GM23338 (cell line): ENCODE measurements around the gene ANKRD34B. TPM values are rescaled to one million over a fixed set of nuclear protein-coding genes. Genes with fewer than 3 reads are reported as not detected.

Source experiments
- ATAC-seq: fragments of 200-7000 bp; cut with Tn5 transposase; 3 replicates; pipeline ENCODE4 v1.9.1; 2020
- DNase-seq: peaks from one replicate; pipeline ENCODE4 v3.0.0-alpha.2; 2015; ENCODE audit warnings: low spot score
- H2AFZ ChIP-seq: fragments of 200-600 bp; sonication (generic); 2 replicates; pipeline ENCODE4 v1.8.0; 2016; ENCODE audit warnings: antibody characterized with exemption, mild to moderate bottlenecking, moderate library complexity
- H3F3A ChIP-seq: fragments of 200-600 bp; sonication (generic); replicated peaks from 2 replicates; pipeline ENCODE4 v1.8.0; 2017; ENCODE audit warnings: antibody characterized with exemption, mixed run types, low read depth
- H3K27ac ChIP-seq: fragments of 200-600 bp; sonication (generic); 2 replicates; pipeline ENCODE4 v1.6.1; 2016; ENCODE audit warnings: low read depth
- H3K27me3 ChIP-seq: fragments of 200-600 bp; sonication (generic); 2 replicates; pipeline ENCODE4 v1.8.0; 2016; ENCODE audit warnings: mild to moderate bottlenecking, mixed run types, moderate library complexity; ENCODE audit not compliant: insufficient read depth
- H3K36me3 ChIP-seq: fragments of 200-600 bp; sonication (generic); 2 replicates; pipeline ENCODE4 v1.8.0; 2016; ENCODE audit warnings: mild to moderate bottlenecking; ENCODE audit not compliant: insufficient read depth
- H3K4me1 ChIP-seq: fragments of 200-600 bp; sonication (generic); 2 replicates; pipeline ENCODE4 v1.8.0; 2016; ENCODE audit warnings: mild to moderate bottlenecking, moderate library complexity; ENCODE audit not compliant: insufficient read depth
- H3K4me2 ChIP-seq: fragments of 200-600 bp; sonication (generic); 2 replicates; pipeline ENCODE4 v1.7.1; 2017; ENCODE audit warnings: mixed run types
- H3K4me3 ChIP-seq: fragments of 200-600 bp; sonication (generic); 2 replicates; pipeline ENCODE4 v1.6.1; 2016; ENCODE audit warnings: mixed run types
- H3K79me2 ChIP-seq: fragments of 200-600 bp; sonication (generic); replicated peaks from 2 replicates; pipeline ENCODE4 v1.8.0; 2017; ENCODE audit warnings: mild to moderate bottlenecking; ENCODE audit not compliant: insufficient read depth
- H3K9me2 ChIP-seq: fragments of 200-600 bp; sonication (generic); 2 replicates; pipeline ENCODE4 v1.8.0; 2017; ENCODE audit not compliant: insufficient read depth
- H4K20me1 ChIP-seq: fragments of 200-600 bp; sonication (generic); replicated peaks from 2 replicates; pipeline ENCODE4 v1.8.0; 2017; ENCODE audit warnings: mild to moderate bottlenecking; ENCODE audit not compliant: insufficient read depth
- H3K27ac Mint-ChIP-seq: 2 replicates; pipeline ENCODE4 v1.8.0; 2020; ENCODE audit warnings: inconsistent platforms, mild to moderate bottlenecking, moderate library complexity, mixed read lengths
- H3K27me3 Mint-ChIP-seq: 3 replicates; pipeline ENCODE4 v1.8.0; 2022; ENCODE audit warnings: low read depth, mild to moderate bottlenecking, moderate library complexity, mixed read lengths, inconsistent platforms; ENCODE audit not compliant: insufficient read depth, poor library complexity
- H3K36me3 Mint-ChIP-seq: 3 replicates; pipeline ENCODE4 v1.8.0; 2021; ENCODE audit warnings: low read depth, mild to moderate bottlenecking, inconsistent platforms, moderate library complexity, mixed read lengths
- H3K4me1 Mint-ChIP-seq: 3 replicates; pipeline ENCODE4 v1.8.0; 2020; ENCODE audit warnings: mild to moderate bottlenecking, inconsistent platforms, mixed read lengths
- H3K4me3 Mint-ChIP-seq: 3 replicates; pipeline ENCODE4 v1.8.0; 2021; ENCODE audit warnings: moderate library complexity, mild to moderate bottlenecking, inconsistent platforms, mixed read lengths
- H3K9me3 Mint-ChIP-seq: 3 replicates; pipeline ENCODE4 v1.8.0; 2020; ENCODE audit warnings: moderate library complexity, mild to moderate bottlenecking, inconsistent platforms, mixed read lengths
- CTCF ChIP-seq, 2 experiments: fragments of 200-600 bp in 1 of 2; sonication (generic) in 1 of 2; conservative IDR thresholded peaks; 2 replicates each; pipeline versions ENCODE4 v1.5.1 to v1.6.1; 2016 to 2017; ENCODE audit warnings: antibody characterized with exemption in 2 of 2, low read depth in 2 of 2, mild to moderate bottlenecking in 2 of 2, moderate library complexity in 1 of 2
- ETS1 ChIP-seq: IDR thresholded peaks from 2 replicates; pipeline ENCODE4 v1.6.1; 2016; ENCODE audit warnings: antibody characterized with exemption
- EZH2 ChIP-seq: fragments of 200-600 bp; sonication (generic); IDR thresholded peaks from one replicate; pipeline ENCODE4 v1.8.0; 2017; ENCODE audit warnings: antibody characterized with exemption, mild to moderate bottlenecking, low read depth; ENCODE audit not compliant: unreplicated experiment
- EZH2phosphoT487 ChIP-seq: fragments of 200-600 bp; sonication (generic); IDR thresholded peaks from one replicate; pipeline ENCODE4 v1.8.1; 2018; ENCODE audit warnings: antibody characterized with exemption; ENCODE audit not compliant: unreplicated experiment
- JUNB ChIP-seq: IDR thresholded peaks from one replicate; pipeline ENCODE4 v1.6.1; 2016; ENCODE audit warnings: antibody characterized with exemption; ENCODE audit not compliant: unreplicated experiment
- NANOG ChIP-seq: IDR thresholded peaks from 2 replicates; pipeline ENCODE4 v1.6.1; 2016; ENCODE audit warnings: antibody characterized with exemption, borderline replicate concordance
- POLR2AphosphoS5 ChIP-seq: IDR thresholded peaks from 2 replicates; pipeline ENCODE4 v1.6.1; 2016; ENCODE audit warnings: antibody characterized with exemption, low read depth
- REST ChIP-seq: IDR thresholded peaks from one replicate; pipeline ENCODE4 v1.6.1; 2018; ENCODE audit warnings: antibody characterized with exemption; ENCODE audit not compliant: unreplicated experiment
- STAT1 ChIP-seq: IDR thresholded peaks from one replicate; pipeline ENCODE4 v1.6.1; 2016; ENCODE audit warnings: antibody characterized with exemption; ENCODE audit not compliant: unreplicated experiment
- ZNF114 ChIP-seq: fragments of 250-450 bp; sonication (Bioruptor Pico); IDR thresholded peaks from 2 replicates; pipeline ENCODE4 v1.5.0; 2020; ENCODE audit warnings: mild to moderate bottlenecking, moderate library complexity
- ZNF331 ChIP-seq: fragments of 250-450 bp; sonication (Bioruptor Pico); IDR thresholded peaks from 2 replicates; pipeline ENCODE4 v1.5.0; 2020; ENCODE audit warnings: low read depth, mild to moderate bottlenecking, moderate library complexity
- polyA plus RNA-seq: library from polyadenylated mRNA; unstranded; fragments of >200 nt; fragmentation: Nextera tagmentation; extraction: Ambion mirVana; gene quantifications from 2 replicates; pipeline ENCODE4 v1.2.1, GENCODE V29; 2016
- total RNA-seq: library from RNA; depleted of rRNA; stranded (reverse); fragments of >200 nt; shearing (Covaris generic); gene quantifications from 2 replicates; pipeline ENCODE4 v1.2.3, GENCODE V29; 2014

The ANKRD34B gene
- total and polyA plus RNA-seq, 2 experiments from 2014 or later = 1.6 to 2.9 TPM

GRCh38 chr5:80592761-80593160 lies 22.7 kb upstream of the ANKRD34B start (continued):
- TF ChIP-seq REST = no peak
- TF ChIP-seq ZNF114 (CRISPR knock-in tag) = no peak
- no peak for TF ChIP-seq ETS1
- TF ChIP-seq NANOG = no peak
- TF ChIP-seq ZNF331 = no peak

- H3K79me2 ChIP-seq = no peaks in the 10 kb centered on the region
- Mint-ChIP-seq H3K36me3 (no peaks in the 10 kb centered on the region), H3K4me1 (peaks cover 2% of the 10 kb centered on the region), H3K9me3 (no peaks in the 10 kb centered on the region), H3K27ac (no peak overlapping the region), H3K27me3 (peaks cover 3% of the 10 kb centered on the region), H3K4me3 (no peak overlapping the region)
- no peaks in the 10 kb centered on the region for H3K27me3 ChIP-seq
- no peak overlapping the region for H3K27ac ChIP-seq
- no peaks in the 10 kb centered on the region for H4K20me1 ChIP-seq
- ATAC-seq = no peak
- no peaks in the 10 kb centered on the region for H3F3A ChIP-seq
- no peak overlapping the region for H2AFZ ChIP-seq
- H3K36me3 ChIP-seq = no peaks in the 10 kb centered on the region
- no peaks in the 10 kb centered on the region for H3K9me2 ChIP-seq
- H3K4me2 ChIP-seq = no peak overlapping the region
- H3K4me1 ChIP-seq = no peaks in the 10 kb centered on the region
- no peak overlapping the region for H3K4me3 ChIP-seq
- no peak for DNase-seq
- TF ChIP-seq NANOG (no peak), REST (no peak), JUNB (no peak), EZH2 (no peak), POLR2AphosphoS5 (no peak), ZNF114 (CRISPR knock-in tag) (no peak), EZH2phosphoT487 (no peak), CTCF (conservative IDR thresholded peaks at IDR 0.05; ENCODE audit: low read depth in 2 of 2) (no peak), STAT1 (no peak), ETS1 (no peak), ZNF331 (no peak)
Observed at GRCh38 chr5:80592105-80592504, 22.0 kb upstream of the ANKRD34B start.
